ENCODE measurements around the gene MACROD2.

DNA sequence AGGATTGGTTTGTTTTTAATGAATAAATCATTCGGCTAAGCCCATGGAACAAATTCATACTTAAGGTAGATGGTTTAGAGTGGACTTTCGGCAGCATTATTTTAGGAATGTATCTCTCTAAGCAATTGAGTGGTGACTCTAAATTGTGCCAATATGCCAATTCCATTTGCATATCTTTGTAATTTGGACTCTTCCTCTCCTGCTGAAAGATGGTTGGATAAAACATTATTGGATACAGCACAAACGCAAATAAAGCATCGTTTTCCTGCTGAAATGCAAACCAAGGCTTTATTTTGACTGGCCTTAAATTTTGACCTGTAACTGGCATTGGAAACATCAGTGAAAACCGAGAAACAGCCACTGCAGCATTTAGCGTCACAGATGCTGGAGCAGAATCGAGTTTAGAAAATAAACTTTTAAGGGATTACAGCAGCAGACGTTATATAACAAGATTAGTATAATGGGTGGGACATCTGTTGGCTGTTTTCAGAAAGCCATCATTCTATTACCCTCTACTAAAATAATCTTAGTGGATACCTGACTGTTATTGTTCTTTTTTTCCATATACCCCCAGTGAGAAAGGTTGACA lies 1852.0 kb downstream of the MACROD2 start:
- TF ChIP-seq, protein P1, sequence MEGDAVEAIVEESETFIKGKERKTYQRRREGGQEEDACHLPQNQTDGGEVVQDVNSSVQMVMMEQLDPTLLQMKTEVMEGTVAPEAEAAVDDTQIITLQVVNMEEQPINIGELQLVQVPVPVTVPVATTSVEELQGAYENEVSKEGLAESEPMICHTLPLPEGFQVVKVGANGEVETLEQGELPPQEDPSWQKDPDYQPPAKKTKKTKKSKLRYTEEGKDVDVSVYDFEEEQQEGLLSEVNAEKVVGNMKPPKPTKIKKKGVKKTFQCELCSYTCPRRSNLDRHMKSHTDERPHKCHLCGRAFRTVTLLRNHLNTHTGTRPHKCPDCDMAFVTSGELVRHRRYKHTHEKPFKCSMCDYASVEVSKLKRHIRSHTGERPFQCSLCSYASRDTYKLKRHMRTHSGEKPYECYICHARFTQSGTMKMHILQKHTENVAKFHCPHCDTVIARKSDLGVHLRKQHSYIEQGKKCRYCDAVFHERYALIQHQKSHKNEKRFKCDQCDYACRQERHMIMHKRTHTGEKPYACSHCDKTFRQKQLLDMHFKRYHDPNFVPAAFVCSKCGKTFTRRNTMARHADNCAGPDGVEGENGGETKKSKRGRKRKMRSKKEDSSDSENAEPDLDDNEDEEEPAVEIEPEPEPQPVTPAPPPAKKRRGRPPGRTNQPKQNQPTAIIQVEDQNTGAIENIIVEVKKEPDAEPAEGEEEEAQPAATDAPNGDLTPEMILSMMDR (IDR thresholded peaks at IDR 0.05): no peak
- no peak for TF ChIP-seq POLR2A (IDR thresholded peaks at IDR 0.05)
